HS-5 (cell line): ENCODE data around the gene KCNK7.

ENCODE experiments used
- DNase-seq: peaks from one replicate; pipeline ENCODE4 v3.0.0-alpha.2; 2012; ENCODE audit warnings: low read depth

KCNK7 gene

GRCh38 chr11:65556470-65557279 lies 38.9 kb downstream of the KCNK7 start:
- DNase-seq: no peak

GRCh38 chr11:65555693-65556231 lies 39.8 kb downstream of the KCNK7 start:
- DNase-seq: peak; percentile 83

GRCh38 chr11:65554842-65555430 lies 40.7 kb downstream of the KCNK7 start:
- DNase-seq: no peak

- no peak for DNase-seq
Measured at GRCh38 chr11:65554057-65554818, 41.4 kb downstream of the KCNK7 start.

GRCh38 chr11:65553301-65554001 lies 42.1 kb downstream of the KCNK7 start:
- no peak for DNase-seq

GRCh38 chr11:65552388-65552951 lies 43.1 kb downstream of the KCNK7 start:
- DNase-seq: no peak

- DNase-seq: no peak
Measured at GRCh38 chr11:65551572-65552387, 43.8 kb downstream of the KCNK7 start.

GRCh38 chr11:65549096-65549495 lies 46.5 kb downstream of the KCNK7 start:
- no peak for DNase-seq

- no peak for DNase-seq
Measured at GRCh38 chr11:65548395-65548794, 47.2 kb downstream of the KCNK7 start.

GRCh38 chr11:65547446-65548125 lies 48.0 kb downstream of the KCNK7 start:
- no peak for DNase-seq

- DNase-seq: no peak
Measured at GRCh38 chr11:65546217-65546958, 49.2 kb downstream of the KCNK7 start.

- no peak for DNase-seq
Measured at GRCh38 chr11:65545853-65546216, 49.8 kb downstream of the KCNK7 start.
